ENCODE data around the gene RALGAPA2.

DNA sequence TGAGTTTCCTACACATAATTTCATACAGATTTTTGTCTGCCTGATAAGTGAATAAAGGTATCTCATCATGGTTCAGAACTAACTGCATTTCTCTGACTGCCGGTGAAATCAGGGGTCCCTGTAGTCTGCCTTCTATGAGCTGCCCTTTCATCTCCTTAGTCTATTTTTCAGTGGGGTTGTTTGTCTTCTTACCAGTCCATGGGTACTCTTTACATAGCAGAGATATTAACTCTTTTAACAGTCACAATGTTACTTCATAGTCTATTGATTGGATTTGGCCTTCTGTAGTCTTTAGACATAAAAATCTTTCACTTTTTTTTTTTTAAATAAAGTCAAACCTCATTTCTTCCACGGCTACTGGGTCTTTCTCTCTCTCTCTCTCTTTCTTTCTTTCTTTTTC lies 79.8 kb downstream of the RALGAPA2 start:
- TF ChIP-seq MAFK (conservative IDR thresholded peaks at IDR 0.05 in 1 of 2, IDR thresholded peaks at IDR 0.05 in 1 of 2; ENCODE audit: low read length in 2 of 2) (no peak), NR3C1 (CRISPR knock-in tag; IDR thresholded peaks at IDR 0.05) (no peak), MLLT10 (CRISPR knock-in tag; IDR thresholded peaks at IDR 0.05) (no peak), CEBPG (CRISPR knock-in tag; IDR thresholded peaks at IDR 0.05) (no peak), REL (CRISPR knock-in tag; conservative IDR thresholded peaks at IDR 0.05) (no peak), EZH2 (conservative IDR thresholded peaks at IDR 0.05; ENCODE audit: low read depth, low read length) (no peak)

All from HepG2 (cell line).